Activated T-helper 2 cell treated with anti-CD3 and anti-CD28 coated beads, Interferon-gamma antibody, Interleukin-2, Interleukin-4, amounts not matched to agents 10 μg/mL and 5 μg/mL and 100 μg/mL, durations not matched to agents 14 hours and 24 hours and 36 hours (primary cell): Measurements from ENCODE around the gene OMD. TPM values are rescaled to one million over a fixed set of nuclear protein-coding genes. Genes with fewer than 3 reads are reported as not detected.

Experiments used
- DNase-seq: peaks from one replicate; pipeline ENCODE4 v3.0.0; 2021; ENCODE audit warnings: low spot score
- H3K27ac Mint-ChIP-seq: one replicate; pipeline ENCODE4 v1.8.0; 2021; ENCODE audit warnings: mixed read lengths
- H3K27me3 Mint-ChIP-seq: one replicate; pipeline ENCODE4 v1.8.0; 2021; ENCODE audit warnings: low read depth, mixed read lengths
- H3K36me3 Mint-ChIP-seq: one replicate; pipeline ENCODE4 v1.8.0; 2021; ENCODE audit warnings: low read depth, mixed read lengths
- H3K4me1 Mint-ChIP-seq: one replicate; pipeline ENCODE4 v1.8.0; 2021; ENCODE audit warnings: low read depth, mixed read lengths
- H3K4me3 Mint-ChIP-seq: one replicate; pipeline ENCODE4 v1.8.0; 2021; ENCODE audit warnings: low read depth, mild to moderate bottlenecking, moderate library complexity, mixed read lengths
- H3K9me3 Mint-ChIP-seq: one replicate; pipeline ENCODE4 v1.8.0; 2021; ENCODE audit warnings: mixed read lengths
- intact Hi-C: fragments of 100-400 bp; cut with micrococcal nuclease; formaldehyde crosslinking; loops from one replicate; pipeline ENCODE4 v1.15.1; 2023
- total RNA-seq: library from RNA; stranded (reverse); gene quantifications from 2 replicates; pipeline ENCODE4 v1.2.3, GENCODE V29; 2022

Gene OMD
- total RNA-seq, 1 donor from 2014 or later = not detected

DNA sequence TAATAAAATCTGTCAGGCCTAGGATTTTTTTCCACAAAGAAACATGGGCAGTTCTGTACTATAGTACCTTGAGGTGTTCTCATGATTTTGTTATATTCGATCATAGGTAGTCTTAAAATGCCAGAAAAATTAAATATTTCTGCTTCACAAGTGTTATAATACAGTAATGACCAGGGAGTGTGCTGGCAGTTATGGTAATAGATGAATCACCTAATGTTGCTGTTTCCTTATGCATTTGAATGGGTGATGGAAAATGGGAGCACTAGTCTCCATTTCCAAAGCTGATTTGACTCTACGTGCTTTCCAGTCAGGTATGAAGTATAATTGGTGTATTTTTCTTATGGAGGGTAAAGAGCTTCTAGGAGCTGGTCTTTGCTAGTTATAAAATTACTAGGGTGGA is 43.7 kb downstream of the OMD start:
- no peak for DNase-seq
- intact Hi-C loops = no loop called here
- Mint-ChIP-seq H3K9me3 (peaks cover 8% of the 10 kb centered on the region), H3K27me3 (no peaks in the 10 kb centered on the region), H3K27ac (no peak overlapping the region), H3K4me1 (peaks cover 22% of the 10 kb centered on the region), H3K36me3 (peaks cover 14% of the 10 kb centered on the region), H3K4me3 (no peak overlapping the region)

- no peak overlapping the region for H3K4me3 Mint-ChIP-seq
- H3K27me3 Mint-ChIP-seq = no peaks in the 10 kb centered on the region
- peak overlapping the region; percentile 30 for H3K27ac Mint-ChIP-seq
- peaks cover 21% of the 10 kb centered on the region for H3K9me3 Mint-ChIP-seq
- intact Hi-C loops = no loop called here
- peaks cover 26% of the 10 kb centered on the region for H3K36me3 Mint-ChIP-seq
- no peak for DNase-seq
- H3K4me1 Mint-ChIP-seq = peaks cover 22% of the 10 kb centered on the region
Observed at GRCh38 chr9:92378865-92379560, 45.3 kb downstream of the OMD start.

- intact Hi-C loops = no loop called here
- Mint-ChIP-seq H3K27ac (peak overlapping the region; percentile 44), H3K27me3 (no peaks in the 10 kb centered on the region), H3K9me3 (peaks cover 30% of the 10 kb centered on the region), H3K4me3 (no peak overlapping the region), H3K4me1 (peaks cover 22% of the 10 kb centered on the region), H3K36me3 (peaks cover 35% of the 10 kb centered on the region)
- no peak for DNase-seq
Observed at GRCh38 chr9:92377876-92378275, 46.4 kb downstream of the OMD start.

DNA sequence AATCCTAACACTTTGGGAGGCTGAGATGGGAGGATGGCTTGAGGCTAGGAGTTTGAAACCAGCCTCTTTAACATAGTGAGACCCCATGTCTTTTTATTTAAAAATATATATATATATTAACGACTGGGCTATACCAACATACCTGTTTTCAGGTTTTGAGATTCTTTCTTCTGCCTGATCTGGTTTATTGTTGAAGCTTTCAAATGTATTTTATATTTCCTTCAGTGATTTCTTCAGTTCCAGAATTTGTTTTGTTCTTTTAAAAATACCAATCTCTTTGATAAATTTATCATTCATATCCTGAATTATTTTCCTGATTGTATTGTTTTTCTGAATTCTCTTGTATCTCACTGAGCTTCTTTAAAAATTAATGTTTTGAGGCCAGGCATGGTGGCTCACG is 51.1 kb downstream of the OMD start:
- intact Hi-C loops = no loop called here
- no peaks in the 10 kb centered on the region for H3K27me3 Mint-ChIP-seq

DNA sequence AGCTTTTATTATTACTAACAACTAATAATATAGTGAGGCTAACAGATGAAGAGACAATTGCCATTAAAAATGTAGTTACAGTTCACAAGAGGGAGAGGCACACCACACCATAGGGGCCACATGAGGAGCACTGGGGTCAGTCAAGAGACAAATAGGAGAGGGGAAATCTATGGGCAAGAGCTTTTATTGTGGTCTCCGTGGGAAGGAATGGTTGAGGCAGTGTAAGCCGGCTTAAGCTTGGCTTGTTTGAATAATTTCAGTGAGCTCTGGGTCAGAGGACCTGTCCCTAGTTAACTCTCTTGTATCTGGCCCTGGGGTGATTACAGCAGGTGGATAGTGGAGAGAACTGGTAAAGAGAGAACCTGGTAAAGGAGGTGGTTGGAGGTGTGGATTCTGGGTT is 55.2 kb downstream of the OMD start:
- no peak for DNase-seq
- Mint-ChIP-seq H3K27ac (no peak overlapping the region), H3K9me3 (peaks cover 18% of the 10 kb centered on the region), H3K27me3 (no peaks in the 10 kb centered on the region), H3K4me3 (no peak overlapping the region), H3K36me3 (peaks cover 34% of the 10 kb centered on the region), H3K4me1 (no peaks in the 10 kb centered on the region)
- intact Hi-C loops = no loop called here

More for the DNA sequence above, 51.1 kb downstream of the OMD start:
- Mint-ChIP-seq H3K9me3 (peaks cover 38% of the 10 kb centered on the region), H3K4me3 (no peak overlapping the region), H3K4me1 (peaks cover 7% of the 10 kb centered on the region), H3K36me3 (peaks cover 48% of the 10 kb centered on the region), H3K27ac (no peak overlapping the region)
- DNase-seq = no peak

Other genes with a start within 250 kb of the OMD start
- 177 and 186 TPM in 2 replicates for gene IARS1, start 130.8 kb downstream of the OMD start, total RNA-seq
- gene NOL8, start 99.1 kb downstream of the OMD start, total RNA-seq = 73.2 and 75.5 TPM in 2 replicates
- gene CENPP, start 98.5 kb downstream of the OMD start, total RNA-seq = 19.2 and 21.0 TPM in 2 replicates
- gene OGN, start 19.9 kb downstream of the OMD start, total RNA-seq = not detected in 2 replicates
- not detected in 2 replicates for gene ASPN, start 58.0 kb upstream of the OMD start, total RNA-seq
- not detected in 2 replicates for gene ECM2, start 111.5 kb upstream of the OMD start, total RNA-seq
- 11.5 and 14.8 TPM in 2 replicates for gene IPPK, start 245.7 kb upstream of the OMD start, total RNA-seq